Stimulated activated naive CD8-positive, alpha-beta T cell treated with anti-CD3 and anti-CD28 coated beads, Interleukin-15, amount 100 ng/mL, for 72 hours (primary cell): ENCODE measurements around the gene TLE7.
A peak's percentile ranks its signal among the peaks of the same experiment; 100 is the strongest.

Source experiments
- ATAC-seq: fragments of 150-1000 bp; cut with Tn5 transposase; 2 replicates; pipeline ENCODE4 v1.10.0; 2021; ENCODE audit warnings: mild to moderate bottlenecking, moderate library complexity
- DNase-seq, 2 donors: peaks; one replicate each; pipeline ENCODE4 v3.0.0; 2021 to 2022
- H3K27ac Mint-ChIP-seq, 2 donors: one replicate each; pipeline ENCODE4 v1.8.0; 2022; ENCODE audit warnings: mild to moderate bottlenecking in 2 of 2, mixed read lengths in 2 of 2, moderate library complexity in 2 of 2
- H3K27me3 Mint-ChIP-seq: one replicate; pipeline ENCODE4 v1.8.0; 2022; ENCODE audit warnings: mixed read lengths
- H3K4me1 Mint-ChIP-seq: one replicate; pipeline ENCODE4 v1.8.0; 2022; ENCODE audit warnings: mild to moderate bottlenecking, mixed read lengths
- H3K4me3 Mint-ChIP-seq, 2 donors: one replicate each; pipeline ENCODE4 v1.8.0; 2022; ENCODE audit warnings: mild to moderate bottlenecking in 2 of 2, mixed read lengths in 2 of 2, moderate library complexity in 1 of 2
- H3K9me3 Mint-ChIP-seq, 2 donors: one replicate each; pipeline ENCODE4 v1.8.0; 2022; ENCODE audit warnings: mixed read lengths in 2 of 2

Gene TLE7

DNA sequence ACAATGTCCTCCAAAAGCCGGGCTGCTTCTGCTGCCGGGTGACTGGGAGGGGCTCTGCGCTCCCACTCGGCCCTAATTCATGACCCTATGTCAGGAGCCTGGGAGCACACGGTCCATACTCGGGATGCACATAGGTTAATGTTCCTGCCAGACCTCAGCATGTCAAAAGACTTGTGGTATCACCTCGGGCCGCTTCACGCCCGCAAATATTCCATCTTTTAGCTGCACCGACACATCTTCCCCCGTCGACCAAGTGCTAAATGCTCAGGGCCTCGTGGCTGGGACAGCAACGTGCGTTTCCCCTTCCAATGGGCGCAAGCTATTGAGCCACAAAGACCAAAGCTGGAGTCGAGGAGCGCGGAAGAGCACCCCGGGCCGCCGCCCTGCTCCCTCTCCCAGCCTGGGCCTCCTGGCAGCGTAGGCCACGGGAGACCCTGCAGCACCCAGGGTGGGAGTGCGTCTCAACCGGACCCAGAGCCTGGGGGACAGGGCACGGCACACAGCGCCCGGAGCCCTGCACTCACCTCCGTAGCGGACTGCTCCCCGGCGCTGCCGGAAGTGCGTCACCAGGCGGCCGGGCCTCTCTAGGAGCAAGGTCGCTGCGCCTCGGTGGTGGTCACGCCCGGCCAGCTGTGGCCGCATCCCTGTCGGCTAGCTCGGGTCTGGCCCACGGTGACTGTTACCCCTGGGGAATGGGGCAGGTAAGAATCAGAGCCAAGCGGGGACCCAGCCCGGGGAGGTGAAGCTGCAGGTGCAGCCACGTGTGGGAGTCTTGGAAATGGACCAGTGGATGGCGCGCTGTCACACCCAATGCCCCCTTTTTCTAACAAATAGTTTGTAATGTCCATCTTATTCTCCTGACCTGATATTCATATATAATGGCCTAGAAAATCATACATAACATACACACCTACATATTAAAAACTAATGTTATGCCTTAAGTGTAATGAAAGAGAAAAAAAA is 20.1 kb upstream of the TLE7 start, which contains the start of gene ZNF23:
Gene ZNF23 (minus strand): TSS at position 562 of the 963 bp plus-strand sequence. CDS start 5,451 bp downstream, outside the sequence.
- DNase-seq (peak; percentile 75 to 81), ATAC-seq (peak; percentile 100)
- no peaks in the 10 kb centered on the region for H3K9me3 Mint-ChIP-seq
- peaks cover 17% of the 10 kb centered on the region for H3K4me1 Mint-ChIP-seq
- H3K27me3 Mint-ChIP-seq = no peaks in the 10 kb centered on the region
- peak within 1 kb of the TSS; percentile 97 to 99 for H3K27ac Mint-ChIP-seq
- peak within 1 kb of the TSS; percentile 93 to 99 for H3K4me3 Mint-ChIP-seq

DNA sequence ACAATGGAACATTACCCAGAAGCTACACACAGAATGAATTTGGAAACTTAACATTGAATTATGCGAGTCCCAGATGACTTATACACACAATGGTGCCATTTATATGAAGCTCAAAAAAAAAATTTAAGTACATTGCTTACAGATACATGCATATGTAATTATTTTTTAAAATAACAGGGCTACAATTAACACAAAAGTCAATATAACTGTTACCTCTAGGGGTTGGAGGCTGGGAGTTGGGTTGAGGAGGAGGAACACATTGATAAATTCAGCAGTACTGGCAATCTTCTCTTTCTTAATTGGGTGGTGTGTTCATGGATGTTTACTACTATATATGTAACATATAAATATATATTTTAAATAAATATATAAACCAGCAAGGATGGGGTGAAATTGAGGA is 19.1 kb upstream of the TLE7 start:
- ATAC-seq = no peak

GRCh38 chr16:71460236-71460635 is 18.4 kb upstream of the TLE7 start:
- DNase-seq = no peak
- H3K4me3 Mint-ChIP-seq = peak overlapping the region in 1 of 2 donors; percentile 93
- no peak for ATAC-seq
- no peaks in the 10 kb centered on the region for H3K27me3 Mint-ChIP-seq
- H3K27ac Mint-ChIP-seq = no peak overlapping the region
- H3K9me3 Mint-ChIP-seq = no peaks in the 10 kb centered on the region
- H3K4me1 Mint-ChIP-seq = peaks cover 17% of the 10 kb centered on the region

More for the DNA sequence above, 19.1 kb upstream of the TLE7 start:
- no peaks in the 10 kb centered on the region for H3K27me3 Mint-ChIP-seq
- peak overlapping the region in 1 of 2 donors; percentile 77 for H3K27ac Mint-ChIP-seq
- H3K4me1 Mint-ChIP-seq = peaks cover 17% of the 10 kb centered on the region
- H3K4me3 Mint-ChIP-seq = peak overlapping the region; percentile 93 to 99
- no peak for DNase-seq
- no peaks in the 10 kb centered on the region for H3K9me3 Mint-ChIP-seq

- no peak for DNase-seq
- no peak overlapping the region for H3K27ac Mint-ChIP-seq
- H3K27me3 Mint-ChIP-seq = no peaks in the 10 kb centered on the region
- H3K4me3 Mint-ChIP-seq = no peak overlapping the region
- ATAC-seq = no peak
- peaks cover 0 to 3% of the 10 kb centered on the region in 2 donors for H3K9me3 Mint-ChIP-seq
- H3K4me1 Mint-ChIP-seq = peaks cover 17% of the 10 kb centered on the region
Observed at GRCh38 chr16:71459510-71459909, 17.7 kb upstream of the TLE7 start.

DNA sequence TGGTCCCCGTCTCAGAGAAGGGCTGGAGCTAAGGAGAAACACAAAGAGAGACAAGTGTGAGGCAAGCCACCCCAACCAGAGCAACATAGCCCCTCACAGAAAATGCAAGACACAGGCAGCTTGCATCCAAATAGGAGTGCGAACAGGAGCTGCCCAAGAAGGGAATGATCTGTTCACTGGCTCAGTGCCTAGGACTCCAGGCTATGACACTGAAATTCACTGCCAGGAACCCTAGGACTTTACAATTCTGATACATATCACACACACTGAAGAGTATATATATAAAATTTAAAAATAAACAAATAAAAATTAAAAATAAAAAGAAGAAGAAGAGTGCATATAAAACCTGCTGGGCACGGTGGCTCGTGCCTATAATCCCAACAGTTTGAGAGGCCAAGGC is 14.9 kb upstream of the TLE7 start:
- ATAC-seq (no peak), DNase-seq (no peak)
- Mint-ChIP-seq H3K4me3 (no peak overlapping the region), H3K27ac (no peak overlapping the region), H3K9me3 (peaks cover 15 to 29% of the 10 kb centered on the region in 2 donors), H3K4me1 (no peaks in the 10 kb centered on the region), H3K27me3 (no peaks in the 10 kb centered on the region)

DNA sequence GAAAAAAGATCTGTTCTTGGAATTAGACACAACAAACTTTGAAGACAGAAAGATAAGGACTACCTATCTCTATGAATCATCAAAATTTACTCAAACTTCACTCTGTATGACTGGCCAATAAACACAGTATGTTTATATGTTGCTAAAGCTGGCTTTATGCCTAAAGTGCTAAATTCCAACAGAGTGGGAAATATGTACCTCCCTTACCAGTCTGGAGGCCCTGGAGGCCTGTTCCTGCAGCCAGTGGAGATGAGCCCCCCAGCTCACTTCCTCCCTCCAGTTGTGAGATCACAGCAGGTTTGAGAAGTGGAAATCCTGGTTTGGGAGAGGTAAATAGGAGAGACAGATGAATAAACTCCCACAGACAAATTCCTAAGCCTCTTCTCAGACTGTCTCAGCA is 11.2 kb upstream of the TLE7 start:
- no peak for DNase-seq
- ATAC-seq = no peak
- H3K4me3 Mint-ChIP-seq = no peak overlapping the region
- no peaks in the 10 kb centered on the region for H3K4me1 Mint-ChIP-seq
- H3K27ac Mint-ChIP-seq = no peak overlapping the region
- H3K9me3 Mint-ChIP-seq = peaks cover 37 to 61% of the 10 kb centered on the region in 2 donors
- H3K27me3 Mint-ChIP-seq = no peaks in the 10 kb centered on the region

- no peak overlapping the region for H3K27ac Mint-ChIP-seq
- H3K9me3 Mint-ChIP-seq = peaks cover 55 to 70% of the 10 kb centered on the region in 2 donors
- DNase-seq (no peak), ATAC-seq (no peak)
- H3K27me3 Mint-ChIP-seq = no peaks in the 10 kb centered on the region
- H3K4me3 Mint-ChIP-seq = no peak overlapping the region
- H3K4me1 Mint-ChIP-seq = no peaks in the 10 kb centered on the region
Observed at GRCh38 chr16:71449020-71449419, 7.2 kb upstream of the TLE7 start.

DNA sequence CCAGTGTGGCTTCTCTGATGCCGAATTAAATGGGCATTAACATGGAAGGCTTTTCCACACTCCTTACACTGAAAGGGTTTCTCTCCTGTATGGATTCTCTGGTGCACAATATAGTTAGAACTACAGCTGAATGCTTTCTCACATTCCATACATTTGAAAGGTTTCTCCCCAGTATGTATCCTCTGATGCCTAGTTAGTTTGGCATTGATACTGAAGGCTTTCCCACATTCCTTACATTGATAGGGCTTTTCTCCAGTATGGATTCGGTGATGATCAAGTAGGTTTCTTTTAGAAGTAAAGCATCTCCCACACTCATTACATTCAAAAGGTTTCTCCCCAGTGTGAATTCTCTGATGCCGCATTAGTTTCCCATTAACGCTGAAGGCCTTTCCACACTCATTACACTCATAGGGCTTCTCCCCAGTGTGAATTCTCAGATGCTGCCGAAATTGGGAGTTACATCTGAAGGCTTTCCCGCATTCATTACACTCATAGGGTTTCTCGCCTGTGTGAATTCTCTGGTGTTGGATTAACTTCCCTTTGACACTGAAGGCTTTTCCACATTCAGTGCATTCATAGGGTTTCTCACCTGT is 6.5 kb upstream of the TLE7 start:
- Mint-ChIP-seq H3K27me3 (no peaks in the 10 kb centered on the region), H3K4me1 (no peaks in the 10 kb centered on the region), H3K4me3 (no peak overlapping the region), H3K27ac (no peak overlapping the region), H3K9me3 (peaks cover 58 to 70% of the 10 kb centered on the region in 2 donors)
- ATAC-seq = no peak
- no peak for DNase-seq

DNA sequence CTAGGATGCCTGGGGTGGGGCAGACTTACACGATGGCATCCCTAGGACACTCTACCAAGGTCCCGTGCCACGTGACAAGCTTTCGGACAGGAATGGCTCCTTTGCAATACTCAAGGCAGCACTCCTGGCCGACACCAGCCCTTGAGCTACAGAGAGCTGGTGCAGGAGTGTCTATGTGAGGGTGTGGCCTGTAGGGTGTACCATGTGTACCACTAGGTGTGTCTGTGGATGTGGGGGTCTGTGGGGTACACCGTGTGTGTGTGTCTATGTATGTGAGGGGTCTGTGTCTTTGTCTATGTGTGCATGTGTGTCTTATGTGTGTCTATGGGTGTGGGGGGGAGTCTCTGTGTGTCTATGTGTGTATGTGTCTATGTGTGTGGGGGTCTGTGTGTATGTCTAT is 1.9 kb upstream of the TLE7 start:
- DNase-seq (peak in 1 of 2 donors; percentile 1), ATAC-seq (no peak)
- Mint-ChIP-seq H3K4me1 (peaks cover 11% of the 10 kb centered on the region), H3K27ac (no peak overlapping the region), H3K27me3 (peaks cover 26% of the 10 kb centered on the region), H3K4me3 (no peak overlapping the region), H3K9me3 (peaks cover 27 to 37% of the 10 kb centered on the region in 2 donors)

DNA sequence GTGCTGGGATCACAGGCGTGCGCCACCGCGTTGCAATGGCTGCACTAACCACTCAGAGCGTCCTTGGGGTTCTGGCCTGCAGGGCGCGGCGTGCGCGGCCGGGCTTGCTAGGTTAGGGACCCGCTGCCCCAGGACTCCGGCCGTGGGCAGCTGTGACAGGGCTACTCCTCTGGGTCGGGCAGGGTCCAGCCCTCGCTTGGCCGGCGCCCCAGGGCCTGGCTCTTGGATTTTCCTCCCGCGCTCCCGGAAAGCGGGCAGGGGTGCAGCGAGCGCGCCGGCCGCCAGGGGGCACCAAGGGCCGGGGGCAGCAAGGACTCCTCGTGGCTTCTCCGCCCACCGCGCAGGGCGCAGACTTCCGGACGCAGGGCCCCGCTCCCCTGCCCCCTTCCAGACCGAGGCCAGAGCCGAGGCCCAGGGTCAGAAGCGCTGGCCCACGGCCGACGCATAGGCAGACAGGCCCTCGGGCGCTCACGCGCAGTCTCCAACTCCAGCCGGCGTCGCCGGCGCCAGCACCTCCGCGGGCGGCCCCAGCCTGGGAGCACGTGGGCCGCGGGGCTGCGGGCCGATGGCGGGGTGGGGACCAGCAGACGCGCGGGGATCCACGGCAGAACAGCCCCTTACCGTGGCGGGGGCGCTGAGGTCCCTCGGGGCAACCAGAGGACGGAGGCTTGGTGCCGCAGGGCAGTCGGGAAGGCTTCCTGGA is 355 bp downstream of the TLE7 start:
- Mint-ChIP-seq H3K4me3 (no peak overlapping the region), H3K27me3 (peaks cover 48% of the 10 kb centered on the region), H3K4me1 (peaks cover 11% of the 10 kb centered on the region), H3K9me3 (peaks cover 16 to 25% of the 10 kb centered on the region in 2 donors), H3K27ac (no peak overlapping the region)
- ATAC-seq (peak; percentile 37), DNase-seq (peak in 1 of 2 donors; percentile 32)

GRCh38 chr16:71440669-71441347 is 1.0 kb downstream of the TLE7 start:
- ATAC-seq = no peak
- Mint-ChIP-seq H3K4me3 (no peak overlapping the region), H3K4me1 (peaks cover 11% of the 10 kb centered on the region), H3K27me3 (peaks cover 55% of the 10 kb centered on the region), H3K27ac (no peak overlapping the region), H3K9me3 (peaks cover 13 to 25% of the 10 kb centered on the region in 2 donors)
- no peak for DNase-seq

DNA sequence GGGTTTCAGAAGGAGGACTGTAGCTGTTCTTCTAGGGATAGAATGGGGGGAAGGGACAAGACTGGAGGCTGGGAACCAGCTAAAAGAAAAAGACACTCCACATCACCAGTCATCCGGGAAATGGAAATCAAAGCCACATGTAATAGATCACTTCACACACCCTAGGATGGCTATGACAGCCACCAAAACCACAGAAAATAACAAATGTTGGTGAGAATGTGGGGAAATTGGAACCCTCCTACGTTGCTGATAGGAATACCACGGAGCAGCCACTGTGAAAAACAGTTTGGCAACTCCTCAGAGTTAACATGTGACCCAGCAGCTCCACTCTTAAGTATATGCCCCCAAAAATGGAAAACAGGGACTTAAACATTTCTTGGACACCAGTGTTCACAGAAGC is 2.3 kb downstream of the TLE7 start:
- Mint-ChIP-seq H3K4me3 (no peak overlapping the region), H3K27ac (no peak overlapping the region), H3K4me1 (peaks cover 11% of the 10 kb centered on the region), H3K9me3 (peaks cover 6 to 18% of the 10 kb centered on the region in 2 donors), H3K27me3 (peaks cover 58% of the 10 kb centered on the region)
- no peak for ATAC-seq
- DNase-seq = no peak

DNA sequence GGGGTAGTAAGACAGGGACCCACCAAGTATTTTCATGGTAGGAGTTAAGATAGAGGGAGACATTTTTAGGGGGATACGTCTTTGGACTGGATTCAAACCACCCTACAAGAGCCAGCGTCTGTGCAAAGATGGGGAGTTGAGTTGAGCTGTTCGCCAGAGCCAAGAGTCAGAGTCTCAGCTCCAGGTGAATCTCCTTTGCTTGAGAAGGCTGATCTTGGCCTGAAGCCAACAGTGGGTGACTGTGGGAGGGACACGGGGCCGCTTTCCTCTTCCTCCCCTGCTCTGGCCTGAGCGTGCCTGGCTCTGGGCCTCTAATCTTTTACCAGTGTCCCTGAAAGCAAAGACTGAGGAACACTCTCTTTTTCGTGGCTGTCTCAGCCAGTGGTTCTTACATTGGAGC is 5.4 kb downstream of the TLE7 start:
- Mint-ChIP-seq H3K4me3 (no peak overlapping the region), H3K4me1 (peaks cover 11% of the 10 kb centered on the region), H3K9me3 (no peaks in the 10 kb centered on the region), H3K27me3 (peaks cover 77% of the 10 kb centered on the region), H3K27ac (peak overlapping the region in 1 of 2 donors; percentile 36)
- ATAC-seq (no peak), DNase-seq (no peak)

DNA sequence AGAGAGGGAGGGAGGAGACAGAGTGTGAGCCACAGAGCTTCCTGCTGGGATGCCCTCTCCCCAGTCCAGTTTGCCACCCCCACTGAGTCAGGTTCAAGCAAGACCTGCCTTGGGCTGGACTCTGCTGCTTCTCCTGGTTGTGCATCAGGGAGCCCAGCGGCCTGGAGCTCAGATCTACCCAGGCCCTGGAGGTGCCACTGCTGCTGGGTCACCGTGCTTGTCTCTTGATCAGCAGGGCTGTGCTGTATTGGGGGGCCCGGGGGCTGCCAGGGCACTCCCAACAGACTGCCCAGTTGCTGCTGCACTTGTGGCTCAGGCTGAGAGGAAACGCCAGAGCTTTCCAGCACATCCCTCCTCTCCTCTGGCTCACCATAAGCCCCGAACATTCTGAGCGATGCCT is 8.9 kb downstream of the TLE7 start:
- no peaks in the 10 kb centered on the region for H3K4me1 Mint-ChIP-seq
- DNase-seq (no peak), ATAC-seq (no peak)
- peaks cover 52% of the 10 kb centered on the region for H3K27me3 Mint-ChIP-seq
- H3K4me3 Mint-ChIP-seq = no peak overlapping the region
- H3K27ac Mint-ChIP-seq = no peak overlapping the region
- H3K9me3 Mint-ChIP-seq = peaks cover 0 to 8% of the 10 kb centered on the region in 2 donors

GRCh38 chr16:71431991-71432390 is 9.9 kb downstream of the TLE7 start:
- H3K27ac Mint-ChIP-seq = no peak overlapping the region
- H3K27me3 Mint-ChIP-seq = peaks cover 49% of the 10 kb centered on the region
- ATAC-seq (no peak), DNase-seq (no peak)
- H3K4me1 Mint-ChIP-seq = no peaks in the 10 kb centered on the region
- peaks cover 0 to 8% of the 10 kb centered on the region in 2 donors for H3K9me3 Mint-ChIP-seq
- no peak overlapping the region for H3K4me3 Mint-ChIP-seq
